ENCODE data around the gene CNN2. TPM values are rescaled to one million over a fixed set of nuclear protein-coding genes. Genes with fewer than 3 reads are reported as not detected.

The CNN2 gene
- total RNA-seq, 1 experiment from 2014 or later, result 97.9 TPM

DNA sequence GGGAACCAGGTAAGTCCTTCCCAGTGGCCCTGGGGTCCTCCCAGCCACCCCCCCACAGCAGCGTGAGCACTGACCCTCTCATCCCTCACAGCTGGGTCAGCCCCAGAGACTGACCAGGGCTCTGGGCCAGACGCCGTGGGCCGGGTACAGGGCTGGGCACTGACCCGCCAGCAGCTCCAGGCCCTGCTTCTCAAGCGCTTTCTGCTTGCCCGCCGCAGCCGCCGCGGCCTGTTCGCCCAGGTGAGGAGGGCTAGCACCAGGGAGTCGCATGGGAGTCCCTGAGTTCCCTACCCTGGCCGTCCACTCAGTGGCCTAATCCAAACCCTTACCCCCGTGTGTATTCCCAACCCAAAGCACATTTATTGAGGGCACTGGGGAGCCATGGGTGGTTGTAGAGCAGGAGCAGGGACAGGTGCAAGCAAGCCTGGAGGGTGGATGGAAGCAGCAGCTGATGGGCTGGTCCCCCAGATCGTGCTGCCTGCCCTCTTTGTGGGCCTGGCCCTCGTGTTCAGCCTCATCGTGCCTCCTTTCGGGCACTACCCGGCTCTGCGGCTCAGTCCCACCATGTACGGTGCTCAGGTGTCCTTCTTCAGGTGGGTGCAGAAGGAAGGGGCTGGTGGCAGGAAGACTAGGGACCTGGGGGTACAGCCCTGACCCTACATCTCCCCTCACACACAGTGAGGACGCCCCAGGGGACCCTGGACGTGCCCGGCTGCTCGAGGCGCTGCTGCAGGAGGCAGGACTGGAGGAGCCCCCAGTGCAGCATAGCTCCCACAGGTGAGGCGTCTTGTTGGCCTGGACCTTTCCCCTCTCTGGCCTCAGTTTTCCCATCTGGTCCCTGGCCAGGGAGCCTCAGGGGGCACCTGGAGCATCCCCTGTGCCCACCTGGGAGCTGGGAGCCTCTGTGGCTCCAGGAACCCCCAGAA, 28.0 kb downstream of the CNN2 start:
- no peak overlapping the region for H2AFZ ChIP-seq (ENCODE audit: low read length)
- CTCF ChIA-PET, result no interaction called here
- peaks cover 27% of the 10 kb centered on the region for H3K36me3 ChIP-seq (ENCODE audit: low read depth, low read length)

DNA sequence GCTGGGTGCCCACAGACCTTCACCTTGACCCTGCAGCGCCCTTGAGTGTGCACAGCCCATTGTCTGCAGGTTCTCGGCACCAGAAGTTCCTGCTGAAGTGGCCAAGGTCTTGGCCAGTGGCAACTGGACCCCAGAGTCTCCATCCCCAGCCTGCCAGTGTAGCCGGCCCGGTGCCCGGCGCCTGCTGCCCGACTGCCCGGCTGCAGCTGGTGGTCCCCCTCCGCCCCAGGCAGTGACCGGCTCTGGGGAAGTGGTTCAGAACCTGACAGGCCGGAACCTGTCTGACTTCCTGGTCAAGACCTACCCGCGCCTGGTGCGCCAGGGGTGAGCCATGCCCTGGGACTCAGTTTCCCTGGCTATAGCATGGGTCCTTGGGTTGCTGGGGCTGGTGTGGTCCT, 28.6 kb downstream of the CNN2 start:
- H3K9me3 ChIP-seq (ENCODE audit: low read length), result peaks cover 9% of the 10 kb centered on the region
- no peaks in the 10 kb centered on the region for H3K4me1 ChIP-seq (ENCODE audit: insufficient read depth, low read length)
- CTCF ChIA-PET, result no interaction called here
- POLR2A ChIA-PET (ENCODE audit: unreplicated experiment), result no interaction called here
- no TSS peak for BruUV-seq (replicated peaks)
- H3K27ac ChIP-seq (ENCODE audit: low read length), result no peak overlapping the region
- no peaks in the 10 kb centered on the region for H4K20me1 ChIP-seq (ENCODE audit: low read length)
- no peak for TF ChIP-seq EZH2phosphoT487 (IDR thresholded peaks at IDR 0.05; ENCODE audit: borderline replicate concordance, low read length)
- TF ChIP-seq EZH2 (IDR thresholded peaks at IDR 0.05; ENCODE audit: low read length, unreplicated experiment), result no peak
- TF ChIP-seq, protein P1, sequence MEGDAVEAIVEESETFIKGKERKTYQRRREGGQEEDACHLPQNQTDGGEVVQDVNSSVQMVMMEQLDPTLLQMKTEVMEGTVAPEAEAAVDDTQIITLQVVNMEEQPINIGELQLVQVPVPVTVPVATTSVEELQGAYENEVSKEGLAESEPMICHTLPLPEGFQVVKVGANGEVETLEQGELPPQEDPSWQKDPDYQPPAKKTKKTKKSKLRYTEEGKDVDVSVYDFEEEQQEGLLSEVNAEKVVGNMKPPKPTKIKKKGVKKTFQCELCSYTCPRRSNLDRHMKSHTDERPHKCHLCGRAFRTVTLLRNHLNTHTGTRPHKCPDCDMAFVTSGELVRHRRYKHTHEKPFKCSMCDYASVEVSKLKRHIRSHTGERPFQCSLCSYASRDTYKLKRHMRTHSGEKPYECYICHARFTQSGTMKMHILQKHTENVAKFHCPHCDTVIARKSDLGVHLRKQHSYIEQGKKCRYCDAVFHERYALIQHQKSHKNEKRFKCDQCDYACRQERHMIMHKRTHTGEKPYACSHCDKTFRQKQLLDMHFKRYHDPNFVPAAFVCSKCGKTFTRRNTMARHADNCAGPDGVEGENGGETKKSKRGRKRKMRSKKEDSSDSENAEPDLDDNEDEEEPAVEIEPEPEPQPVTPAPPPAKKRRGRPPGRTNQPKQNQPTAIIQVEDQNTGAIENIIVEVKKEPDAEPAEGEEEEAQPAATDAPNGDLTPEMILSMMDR (conservative IDR thresholded peaks at IDR 0.05; ENCODE audit: low read depth, low read length), result no peak
- no peak for ATAC-seq
- no peaks in the 10 kb centered on the region for H3K9me2 ChIP-seq (replicated peaks; ENCODE audit: low read length)
- no peak for DNase-seq
- H3K27me3 ChIP-seq (ENCODE audit: low read length), result no peaks in the 10 kb centered on the region
- H2AFZ ChIP-seq (ENCODE audit: low read length), result no peak overlapping the region
- intact Hi-C loops (cut with micrococcal nuclease), result no loop called here
- no peak overlapping the region for H3K4me3 ChIP-seq (ENCODE audit: low read length)
- H3K36me3 ChIP-seq (ENCODE audit: low read depth, low read length), result peaks cover 27% of the 10 kb centered on the region
- H3K4me2 ChIP-seq (ENCODE audit: low read length), result no peak overlapping the region
- H3K9ac ChIP-seq (ENCODE audit: low read length), result no peak overlapping the region
- H3F3A ChIP-seq (ENCODE audit: low read length, unreplicated experiment), result no peaks in the 10 kb centered on the region
- no peaks in the 10 kb centered on the region for H3K79me2 ChIP-seq (ENCODE audit: low read length)

More for the DNA sequence above, 28.0 kb downstream of the CNN2 start:
- H3K27me3 ChIP-seq (ENCODE audit: low read length), result no peaks in the 10 kb centered on the region
- DNase-seq, result no peak
- no TSS peak for BruUV-seq (replicated peaks)
- TF ChIP-seq EZH2phosphoT487 (IDR thresholded peaks at IDR 0.05; ENCODE audit: borderline replicate concordance, low read length) (no peak), EZH2 (IDR thresholded peaks at IDR 0.05; ENCODE audit: low read length, unreplicated experiment) (no peak)
- TF ChIP-seq, protein P1 (conservative IDR thresholded peaks at IDR 0.05; ENCODE audit: low read depth, low read length), result no peak
- ATAC-seq, result no peak
- H3K27ac ChIP-seq (ENCODE audit: low read length), result no peak overlapping the region
- no peak overlapping the region for H3K9ac ChIP-seq (ENCODE audit: low read length)
- POLR2A ChIA-PET (ENCODE audit: unreplicated experiment), result no interaction called here
- no peaks in the 10 kb centered on the region for H3K4me1 ChIP-seq (ENCODE audit: insufficient read depth, low read length)
- H3K9me2 ChIP-seq (replicated peaks; ENCODE audit: low read length), result no peaks in the 10 kb centered on the region
- no peaks in the 10 kb centered on the region for H3K79me2 ChIP-seq (ENCODE audit: low read length)
- intact Hi-C loops (cut with micrococcal nuclease), result no loop called here
- no peak overlapping the region for H3K4me3 ChIP-seq (ENCODE audit: low read length)
- H3F3A ChIP-seq (ENCODE audit: low read length, unreplicated experiment), result no peaks in the 10 kb centered on the region
- H4K20me1 ChIP-seq (ENCODE audit: low read length), result no peaks in the 10 kb centered on the region
- peaks cover 9% of the 10 kb centered on the region for H3K9me3 ChIP-seq (ENCODE audit: low read length)
- H3K4me2 ChIP-seq (ENCODE audit: low read length), result no peak overlapping the region
